Left kidney (tissue), 2 donors: ENCODE data around the gene OTUD4. TPM values are rescaled to one million over a fixed set of nuclear protein-coding genes. Genes with fewer than 3 reads are reported as not detected.
A peak's percentile ranks its signal among the peaks of the same experiment; 100 is the strongest.

Experiments
- DNase-seq: peaks from one replicate; pipeline ENCODE4 v3.0.0-alpha.2; 2013
- polyA plus RNA-seq: library from polyadenylated mRNA; unstranded; fragments of 120-200 nt; gene quantifications from one replicate; pipeline ENCODE4 v1.2.1, GENCODE V29; 2013; ENCODE audit not compliant: insufficient read length

OTUD4 gene
- polyA plus RNA-seq, 1 donor: 46.4 TPM

DNA sequence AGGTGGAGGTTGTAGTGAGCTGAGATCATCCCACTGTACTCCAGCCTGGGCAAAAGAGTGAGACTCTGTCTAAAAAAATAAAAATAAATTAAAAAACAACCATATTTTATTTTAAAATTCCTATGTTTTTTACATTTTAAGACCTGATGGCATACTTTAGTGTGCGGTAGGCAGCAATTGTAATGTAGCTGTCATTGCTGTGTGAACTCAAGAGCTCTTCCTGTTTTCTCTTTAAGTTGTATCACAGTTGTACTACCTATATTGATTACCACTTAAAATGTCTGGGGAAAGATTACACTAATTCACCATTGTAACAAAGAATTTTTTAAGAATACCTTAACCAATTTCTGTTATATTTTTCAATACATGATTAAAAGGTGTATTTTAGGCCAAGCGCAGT lies 55.0 kb downstream of the OTUD4 start:
- DNase-seq: no peak

DNA sequence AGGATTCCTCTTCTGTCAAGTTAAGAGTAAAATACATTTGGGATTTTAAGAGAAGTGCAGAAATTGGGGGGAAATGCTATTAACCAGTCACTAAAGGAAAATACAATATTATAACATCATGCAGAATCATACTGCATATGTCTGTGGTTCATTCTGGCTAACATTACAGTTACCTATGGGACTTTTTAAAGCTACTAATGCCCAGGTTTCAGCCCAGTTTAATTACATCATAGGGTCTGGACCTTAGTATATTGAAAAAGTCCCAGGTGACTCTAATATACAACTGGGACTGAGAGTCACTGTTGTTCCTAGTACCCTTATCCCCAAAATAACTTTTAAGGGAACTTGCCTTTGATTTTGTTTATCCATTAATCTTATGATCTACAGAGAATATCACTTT lies 72.3 kb downstream of the OTUD4 start:
- no peak for DNase-seq

DNA sequence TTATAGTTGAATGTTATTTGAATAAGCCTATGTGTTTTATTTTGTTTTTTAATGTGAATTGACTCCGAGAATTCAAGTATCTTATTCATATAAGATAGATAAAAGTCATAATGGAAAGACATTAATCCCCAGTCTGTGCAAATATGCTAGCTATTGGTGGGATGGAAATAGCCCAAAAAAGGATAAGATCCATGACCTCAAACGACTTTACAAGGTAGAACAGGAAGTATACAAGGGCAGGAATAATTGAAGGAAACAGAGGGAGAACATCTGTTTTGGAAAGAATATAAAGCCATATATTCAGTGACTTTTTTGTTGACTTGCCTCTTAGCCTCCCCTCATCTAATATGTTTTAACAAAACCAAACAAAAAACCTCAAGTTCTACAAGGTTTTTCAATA lies 73.3 kb downstream of the OTUD4 start:
- no peak for DNase-seq

- DNase-seq: no peak
Observed at GRCh38 chr4:145103496-145103895, 76.9 kb downstream of the OTUD4 start.

- no peak for DNase-seq
Observed at GRCh38 chr4:145102619-145103018, 77.8 kb downstream of the OTUD4 start.

- DNase-seq: no peak
Observed at GRCh38 chr4:145101091-145101490, 79.3 kb downstream of the OTUD4 start.

- no peak for DNase-seq
Observed at GRCh38 chr4:145099653-145100052, 80.7 kb downstream of the OTUD4 start.

GRCh38 chr4:145098675-145099037 lies 81.7 kb downstream of the OTUD4 start:
- peak; percentile 32 for DNase-seq

DNA sequence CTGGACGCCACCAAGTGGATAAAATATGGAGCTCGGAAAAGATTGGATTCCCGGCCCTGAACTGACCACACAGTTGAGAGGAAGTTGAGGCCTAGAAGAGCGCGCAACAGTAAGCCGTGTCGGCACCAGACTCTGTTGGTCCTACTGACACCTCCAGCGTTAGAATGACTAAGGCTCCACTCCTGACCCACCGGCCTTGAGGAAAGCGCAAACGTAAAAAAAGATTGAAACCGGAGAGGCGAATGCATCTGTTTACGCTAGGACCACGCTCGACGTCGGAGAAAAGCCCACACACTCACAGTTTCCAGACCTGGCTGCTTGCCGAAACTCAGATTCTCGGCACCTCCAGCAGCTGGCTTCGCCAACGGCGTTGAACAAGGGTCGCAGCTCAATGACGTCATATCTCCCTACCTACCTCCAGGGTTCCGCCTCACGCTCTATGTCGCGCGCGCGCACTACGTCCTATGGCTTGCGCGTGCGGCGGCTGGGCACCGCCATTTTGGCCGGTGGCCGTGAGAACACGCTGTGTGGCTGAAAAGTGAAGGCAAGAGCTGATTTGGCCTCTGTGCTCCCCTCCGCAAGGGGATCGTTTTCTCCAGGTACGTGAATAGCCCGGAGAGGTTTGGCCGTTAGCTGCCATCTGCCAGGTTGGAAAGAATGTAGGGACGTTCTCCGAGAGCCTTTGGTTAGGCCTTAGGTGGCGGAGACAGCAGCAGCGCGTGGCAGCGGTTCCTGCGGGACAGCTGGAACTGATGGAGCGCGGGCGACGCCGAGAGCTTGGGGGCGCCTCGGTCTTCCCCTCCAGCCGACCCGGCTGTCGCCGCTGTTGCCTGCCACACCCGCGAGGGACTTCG lies 82.3 kb downstream of the OTUD4 start, which contains the start of the genes ABCE1 and ANAPC10:
Gene ABCE1 (plus strand): TSS at position 491 of the 854 bp plus-strand sequence. CDS start 6,102 bp downstream, outside the sequence.
Gene ANAPC10 (minus strand): TSS at position 376 of the 854 bp plus-strand sequence. CDS start 2,097 bp downstream, outside the sequence.
- peak; percentile 97 for DNase-seq

DNA sequence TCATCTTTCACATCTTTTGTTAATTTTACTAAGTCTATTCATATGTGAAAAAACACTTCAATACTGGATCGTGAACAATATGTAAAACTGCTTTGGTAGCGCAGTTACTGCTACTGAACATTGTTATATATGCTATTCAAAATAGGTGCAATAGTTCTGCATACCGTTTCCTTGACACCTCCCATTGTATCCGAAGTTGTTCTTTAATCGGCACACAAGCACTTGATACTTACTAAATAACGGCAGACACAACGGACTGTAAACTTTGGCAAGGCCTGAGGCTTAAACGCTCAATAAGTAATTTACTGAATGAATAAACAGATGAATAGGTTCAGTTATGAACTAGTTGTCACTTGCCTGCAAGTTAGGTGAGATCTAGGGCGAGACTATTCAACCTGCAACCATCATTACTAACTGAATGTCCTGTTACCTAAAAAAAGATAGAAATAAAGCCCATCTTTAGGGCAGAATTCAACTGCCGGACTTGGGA lies 83.0 kb downstream of the OTUD4 start:
- no peak for DNase-seq

GRCh38 chr4:145093638-145094037 lies 86.8 kb downstream of the OTUD4 start:
- no peak for DNase-seq

DNA sequence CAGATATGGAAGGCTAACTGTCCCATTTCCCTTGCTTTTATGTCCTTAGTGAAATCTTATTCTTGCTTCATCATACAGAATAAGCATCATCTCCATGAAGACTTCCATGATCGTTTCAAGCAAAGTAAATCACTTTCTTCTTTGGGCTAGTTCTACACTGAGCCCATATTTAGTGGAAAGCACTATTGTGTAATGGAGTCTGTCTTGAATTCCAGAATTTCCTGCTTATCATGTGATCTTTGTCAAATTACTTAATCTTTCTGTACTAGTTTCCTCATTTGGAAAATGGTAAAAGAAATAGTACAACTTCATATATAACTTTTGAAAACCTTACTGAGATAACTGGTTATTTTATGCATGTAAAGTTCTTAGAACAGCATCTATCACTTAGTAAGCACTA lies 90.0 kb downstream of the OTUD4 start:
- DNase-seq: no peak

GRCh38 chr4:145083891-145084605 lies 96.3 kb downstream of the OTUD4 start:
- DNase-seq: no peak

Other genes starting within 250 kb of the OTUD4 start
- gene ANAPC10, start 82.4 kb downstream of the OTUD4 start, polyA plus RNA-seq: 27.1 TPM
- 90.3 TPM for gene ABCE1, start 82.3 kb downstream of the OTUD4 start, polyA plus RNA-seq